GM12891 (cell line): ENCODE data around the gene DNAJC7.

Experiments
- POLR2A ChIP-seq: IDR thresholded peaks from 2 replicates; pipeline ENCODE4 v1.6.1; 2011; ENCODE audit warnings: low read depth, low read length, control low read depth
- POLR2AphosphoS5 ChIP-seq: IDR thresholded peaks from 2 replicates; pipeline ENCODE4 v1.6.1; 2011; ENCODE audit warnings: low read depth, low read length, control low read depth
- POU2F2 ChIP-seq: IDR thresholded peaks from 2 replicates; pipeline ENCODE4 v1.6.1; 2011; ENCODE audit warnings: low read depth, mild to moderate bottlenecking, control low read depth, low read length, moderate library complexity
- SPI1 ChIP-seq: IDR thresholded peaks from 2 replicates; pipeline ENCODE4 v1.6.1; 2011; ENCODE audit warnings: low read depth, low read length, control low read depth
- TAF1 ChIP-seq: IDR thresholded peaks from 2 replicates; pipeline ENCODE4 v1.6.1; 2011; ENCODE audit warnings: low read depth, low read length, control low read depth

DNA sequence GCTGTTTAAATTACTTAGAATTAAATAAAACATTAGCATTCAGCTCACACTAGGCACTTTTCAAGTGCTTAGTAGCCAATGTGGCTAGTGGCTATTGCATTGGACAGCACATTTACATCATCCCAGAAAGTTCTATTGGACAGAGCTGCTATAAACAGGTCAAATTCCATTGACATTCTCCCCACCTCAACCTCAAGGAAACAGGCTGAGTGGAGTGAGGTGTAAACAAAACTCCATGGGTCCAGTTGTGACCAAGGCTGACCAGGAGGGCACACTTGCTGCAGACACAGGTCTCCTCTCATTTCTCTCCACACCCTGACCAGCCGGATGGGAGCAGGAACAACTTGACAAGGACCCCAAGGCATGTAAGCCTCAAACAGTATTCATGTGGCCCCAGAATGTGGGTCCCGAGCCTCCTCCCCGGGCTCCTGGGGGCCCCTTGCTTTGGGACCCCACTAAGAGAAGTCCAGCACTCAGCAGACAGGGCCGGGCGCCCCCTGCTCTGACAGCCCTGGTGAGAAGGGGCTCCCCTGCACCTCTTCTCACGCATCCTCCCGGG lies 32.7 kb upstream of the DNAJC7 start:
- TF ChIP-seq POLR2A (no peak), POLR2AphosphoS5 (no peak), SPI1 (no peak), TAF1 (no peak), POU2F2 (no peak)
